Esophagus squamous epithelium (tissue), 4 donors: ENCODE results near the gene BUD13.

Experiments
- POLR2A ChIP-seq, 4 donors: fragments of 450-650 bp; IDR thresholded peaks; one replicate each; pipeline ENCODE4 v1.6.1; 2017; ENCODE audit warnings: antibody characterized with exemption in 4 of 4, mild to moderate bottlenecking in 4 of 4, moderate library complexity in 3 of 4
- TF ChIP-seq, protein P1 (sequence below), 6 experiments: fragments of 450-650 bp in 4 of 6; fragments of 200-600 bp in 2 of 6; sonication (generic) in 2 of 6; IDR thresholded peaks; one replicate each; pipeline ENCODE4 v1.5.1; 2016 to 2019; ENCODE audit warnings: antibody characterized with exemption in 6 of 6, mild to moderate bottlenecking in 4 of 6, moderate library complexity in 4 of 6

DNA sequence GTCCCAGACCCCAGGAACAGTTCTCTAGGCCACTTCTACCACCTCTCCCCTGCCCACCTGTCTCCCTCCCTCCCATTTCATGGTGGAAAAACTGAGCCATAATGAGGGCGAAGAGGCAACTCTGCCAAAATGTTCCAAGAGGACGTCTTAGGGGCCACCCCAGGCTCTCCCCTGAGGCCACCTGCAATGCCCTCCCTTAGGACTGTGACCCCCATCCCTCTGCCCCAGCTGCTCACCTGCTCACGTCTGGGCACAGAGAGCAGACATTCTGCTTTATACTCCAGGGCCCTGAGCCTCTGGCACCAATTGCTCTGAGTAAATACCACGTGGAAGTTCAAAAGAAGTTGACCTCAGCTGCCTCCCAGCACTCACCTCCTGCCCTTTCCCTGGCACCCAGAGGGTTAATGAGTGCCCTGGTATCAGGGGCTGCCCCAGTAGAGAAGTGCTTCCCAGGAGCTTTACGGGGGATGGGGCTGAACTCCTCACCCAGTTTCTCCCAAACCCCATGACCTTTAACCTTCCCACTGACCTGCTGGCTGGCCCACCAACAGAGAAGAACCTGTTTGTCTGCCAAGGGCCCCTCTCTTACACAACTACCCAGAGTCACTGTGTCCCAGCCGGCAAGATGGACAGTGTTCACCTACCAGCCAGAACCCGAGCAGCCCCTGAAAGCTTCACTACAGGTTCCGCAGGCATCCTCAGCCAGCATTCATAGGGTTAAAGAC lies 19.5 kb upstream of the BUD13 start:
- TF ChIP-seq, protein P1, sequence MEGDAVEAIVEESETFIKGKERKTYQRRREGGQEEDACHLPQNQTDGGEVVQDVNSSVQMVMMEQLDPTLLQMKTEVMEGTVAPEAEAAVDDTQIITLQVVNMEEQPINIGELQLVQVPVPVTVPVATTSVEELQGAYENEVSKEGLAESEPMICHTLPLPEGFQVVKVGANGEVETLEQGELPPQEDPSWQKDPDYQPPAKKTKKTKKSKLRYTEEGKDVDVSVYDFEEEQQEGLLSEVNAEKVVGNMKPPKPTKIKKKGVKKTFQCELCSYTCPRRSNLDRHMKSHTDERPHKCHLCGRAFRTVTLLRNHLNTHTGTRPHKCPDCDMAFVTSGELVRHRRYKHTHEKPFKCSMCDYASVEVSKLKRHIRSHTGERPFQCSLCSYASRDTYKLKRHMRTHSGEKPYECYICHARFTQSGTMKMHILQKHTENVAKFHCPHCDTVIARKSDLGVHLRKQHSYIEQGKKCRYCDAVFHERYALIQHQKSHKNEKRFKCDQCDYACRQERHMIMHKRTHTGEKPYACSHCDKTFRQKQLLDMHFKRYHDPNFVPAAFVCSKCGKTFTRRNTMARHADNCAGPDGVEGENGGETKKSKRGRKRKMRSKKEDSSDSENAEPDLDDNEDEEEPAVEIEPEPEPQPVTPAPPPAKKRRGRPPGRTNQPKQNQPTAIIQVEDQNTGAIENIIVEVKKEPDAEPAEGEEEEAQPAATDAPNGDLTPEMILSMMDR (IDR thresholded peaks at IDR 0.05) = no peak
- TF ChIP-seq POLR2A (IDR thresholded peaks at IDR 0.05) = no peak
